ENCODE data around the gene CCSER1. TPM values are rescaled to one million over a fixed set of nuclear protein-coding genes. Genes with fewer than 3 reads are reported as not detected.

Gene CCSER1
- total RNA-seq, 1 donor from 2014 or later, result not detected

DNA sequence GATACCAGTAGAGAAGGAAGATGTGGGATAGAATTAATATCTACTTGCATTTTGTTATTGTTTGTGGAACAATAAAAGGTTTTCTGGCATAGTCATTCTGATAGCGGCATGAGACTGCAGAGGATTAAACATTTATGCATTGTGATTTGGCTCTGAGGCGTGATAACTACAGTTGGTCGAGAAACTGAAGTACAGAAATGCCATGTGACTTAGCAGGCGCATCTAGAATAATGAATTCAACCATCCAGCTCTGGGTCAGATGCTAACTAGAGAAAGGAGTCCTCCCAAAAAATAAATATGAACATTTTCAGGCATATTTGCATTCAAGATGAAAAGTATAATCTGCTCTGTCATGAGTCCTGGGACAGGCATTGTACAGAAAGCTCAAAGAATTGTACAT, 62.8 kb downstream of the CCSER1 start:
- intact Hi-C loops (cut with micrococcal nuclease), result no loop called here

DNA sequence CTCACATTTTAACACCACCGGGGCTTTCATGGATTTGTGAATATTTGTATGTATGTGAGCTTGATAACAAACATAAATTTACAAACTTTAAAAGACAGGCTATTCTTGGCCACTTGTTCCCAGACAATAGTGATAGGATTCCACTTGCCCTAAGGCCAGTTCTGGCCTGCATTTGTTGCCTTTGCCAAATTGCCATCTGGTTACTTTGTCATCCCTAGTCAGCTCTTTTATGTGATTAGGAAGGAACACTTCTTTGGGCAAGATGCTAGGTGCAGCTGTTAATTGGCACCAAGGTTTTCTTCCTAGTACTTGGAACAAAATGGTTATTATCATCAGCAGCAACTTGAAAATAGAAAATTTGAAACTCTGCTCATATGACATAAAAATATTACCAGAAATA, 63.3 kb downstream of the CCSER1 start:
- intact Hi-C loops (cut with micrococcal nuclease), result no loop called here

DNA sequence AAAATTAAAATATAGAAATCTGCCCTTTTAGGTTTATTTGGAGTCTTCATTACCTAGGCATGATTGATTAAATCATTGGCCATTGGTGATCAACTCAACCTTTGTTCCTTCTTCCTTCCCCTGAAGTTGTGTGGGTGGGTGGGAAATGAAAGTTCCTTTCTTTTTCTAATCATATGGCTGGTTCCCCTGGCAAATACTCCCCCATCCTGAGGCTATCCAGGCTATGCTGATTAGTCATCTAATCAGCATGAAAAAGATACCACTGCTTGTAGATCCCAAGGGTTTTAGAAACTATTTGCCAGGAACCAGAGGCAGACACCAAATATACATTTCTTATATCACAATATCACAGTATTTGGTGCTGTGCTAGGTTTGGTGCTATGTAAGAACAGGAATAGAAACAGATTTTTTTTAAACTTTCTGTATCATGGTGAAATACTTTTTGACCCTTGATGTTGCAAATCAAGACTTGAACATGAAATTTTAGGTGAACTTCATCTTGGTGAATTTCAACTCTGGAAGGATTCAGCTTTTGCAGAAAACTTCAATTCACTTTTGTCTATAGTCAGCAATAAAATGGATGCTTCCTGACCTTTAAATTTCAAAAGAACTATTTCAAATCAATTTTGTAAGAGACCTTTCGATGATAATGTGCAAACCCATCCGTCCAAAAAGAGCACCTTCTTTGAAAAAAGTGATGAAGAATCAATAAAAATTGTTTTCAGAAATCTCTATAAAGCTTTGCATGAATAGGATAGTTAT, 71.1 kb downstream of the CCSER1 start:
- intact Hi-C loops (cut with micrococcal nuclease), result no loop called here

DNA sequence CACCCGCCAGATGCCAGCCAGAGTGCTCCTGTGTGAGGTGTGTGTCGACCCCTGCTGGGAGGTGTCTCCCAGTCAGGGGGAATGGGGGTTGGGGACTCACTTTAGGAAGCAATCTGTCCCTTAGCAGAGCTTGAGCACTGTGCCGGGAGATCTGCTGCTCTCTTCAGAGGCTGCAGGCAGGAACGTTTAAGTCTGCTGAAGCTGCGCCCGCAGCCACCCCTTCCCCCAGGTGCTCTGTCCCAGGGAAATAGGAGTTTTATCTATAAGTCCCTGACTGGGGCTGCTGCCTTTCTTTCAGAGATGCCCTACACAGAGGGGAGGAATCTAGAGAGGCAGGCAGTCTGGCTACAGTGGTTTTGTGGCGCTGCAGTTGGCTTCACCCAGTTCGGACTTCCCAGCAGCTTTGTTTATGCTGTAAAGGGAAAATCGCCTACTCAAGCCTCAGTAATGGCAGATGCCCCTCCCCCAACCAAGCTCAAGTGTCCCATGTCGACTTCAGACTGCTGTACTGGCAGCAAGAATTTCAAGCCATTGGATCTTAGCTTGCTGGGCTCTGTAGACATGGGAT, 80.8 kb downstream of the CCSER1 start:
- intact Hi-C loops (cut with micrococcal nuclease), result no loop called here

GRCh38 chr4:90209922-90210321, 82.7 kb downstream of the CCSER1 start:
- intact Hi-C loops (cut with micrococcal nuclease), result no loop called here

- intact Hi-C loops (cut with micrococcal nuclease), result no loop called here
These were observed 84.0 kb downstream of the CCSER1 start for GRCh38 chr4:90211174-90211573.

- intact Hi-C loops (cut with micrococcal nuclease), result no loop called here
These were observed 88.1 kb downstream of the CCSER1 start for GRCh38 chr4:90215286-90215685.

DNA sequence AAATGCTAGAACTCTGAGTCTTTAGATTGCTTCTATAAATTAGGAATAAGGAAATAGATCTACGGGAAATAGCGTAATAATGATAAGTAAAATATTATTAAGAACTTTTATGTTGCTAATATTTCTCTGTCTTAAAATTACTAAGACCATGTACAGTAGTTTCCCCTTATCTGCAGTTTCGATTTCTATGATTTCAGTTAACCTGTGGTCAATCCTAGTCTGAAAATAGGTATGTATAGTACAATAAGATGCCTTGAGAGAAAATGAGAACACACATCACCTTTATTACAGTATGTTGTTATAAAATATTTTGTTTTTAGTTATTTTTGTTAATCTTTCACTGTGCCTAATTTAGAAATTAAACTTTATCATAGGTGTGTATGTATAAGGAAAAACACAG, 92.6 kb downstream of the CCSER1 start:
- intact Hi-C loops (cut with micrococcal nuclease), result no loop called here

DNA sequence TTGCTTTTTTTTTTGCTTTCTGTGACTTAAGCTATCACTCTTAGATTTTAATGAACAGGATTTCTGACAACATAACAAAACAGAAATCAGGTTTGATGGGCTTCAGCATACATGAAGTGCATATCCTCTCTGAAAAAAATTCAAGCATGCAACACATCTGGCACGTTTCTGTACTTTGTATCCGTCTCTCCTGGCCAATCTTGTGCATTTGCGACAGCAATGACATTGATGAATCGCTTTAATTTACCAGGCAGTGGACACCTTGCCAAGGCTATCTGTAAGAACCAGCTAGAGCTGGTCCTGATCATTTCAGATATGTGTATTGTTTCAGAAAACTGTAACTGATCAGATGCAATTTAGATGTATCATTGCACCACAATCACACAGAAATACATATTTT, 93.3 kb downstream of the CCSER1 start:
- intact Hi-C loops (cut with micrococcal nuclease), result no loop called here

GRCh38 chr4:90226734-90227133, 99.5 kb downstream of the CCSER1 start:
- intact Hi-C loops (cut with micrococcal nuclease), result no loop called here

- intact Hi-C loops (cut with micrococcal nuclease), result no loop called here
These were observed 100.0 kb downstream of the CCSER1 start for GRCh38 chr4:90227177-90227576.

DNA sequence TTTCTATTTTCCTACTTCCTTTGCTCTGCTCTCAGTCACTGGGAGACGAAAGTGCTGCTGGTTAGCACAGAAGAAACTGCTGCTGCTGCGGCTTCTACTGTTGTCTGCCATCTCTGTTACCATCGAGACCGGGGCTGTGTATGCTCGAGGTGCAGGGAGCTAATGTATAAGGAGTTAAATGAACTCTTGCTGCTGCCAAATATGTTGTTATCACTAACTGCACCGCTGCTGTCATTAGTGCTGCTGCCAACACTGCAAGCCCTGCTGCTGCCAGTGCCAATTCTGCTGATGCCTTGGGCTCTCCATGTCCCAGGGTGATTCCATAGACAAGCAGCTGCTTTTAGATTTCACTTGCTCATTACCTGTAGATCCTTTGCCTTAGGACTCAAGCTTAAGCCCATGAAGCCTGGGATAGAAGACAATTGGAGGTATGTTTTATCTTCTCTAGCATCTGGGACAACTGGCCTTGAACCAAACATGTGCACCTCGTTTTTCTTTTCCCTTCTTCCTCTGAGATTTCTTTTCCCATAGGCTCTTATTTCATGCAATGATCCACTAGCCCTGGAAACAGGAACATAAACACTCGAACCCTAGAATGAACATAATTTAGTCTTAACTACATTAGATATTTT, 107.8 kb downstream of the CCSER1 start:
- intact Hi-C loops (cut with micrococcal nuclease), result no loop called here

GRCh38 chr4:90237751-90238530, 110.7 kb downstream of the CCSER1 start:
- intact Hi-C loops (cut with micrococcal nuclease), result no loop called here

DNA sequence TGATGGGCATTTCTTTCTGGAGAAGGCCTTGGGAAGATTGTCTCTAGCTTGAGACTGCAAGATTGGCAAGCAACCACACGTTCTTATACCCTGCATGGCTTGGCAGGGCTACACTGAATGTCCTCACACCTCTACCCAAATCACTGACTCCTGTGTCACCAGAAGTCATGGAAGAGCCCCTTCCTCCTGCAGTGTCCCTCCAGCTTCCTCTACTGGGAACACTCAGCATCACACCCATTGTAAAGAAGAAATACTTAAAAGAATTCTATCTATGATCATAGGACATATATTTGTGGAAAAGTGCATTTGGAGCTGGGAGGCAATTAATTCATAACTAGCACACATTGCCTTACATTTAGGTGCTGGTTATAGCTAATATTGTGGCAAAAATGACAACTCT, 113.1 kb downstream of the CCSER1 start:
- intact Hi-C loops (cut with micrococcal nuclease), result no loop called here

- intact Hi-C loops (cut with micrococcal nuclease), result no loop called here
These were observed 113.8 kb downstream of the CCSER1 start for GRCh38 chr4:90241008-90241407.

DNA sequence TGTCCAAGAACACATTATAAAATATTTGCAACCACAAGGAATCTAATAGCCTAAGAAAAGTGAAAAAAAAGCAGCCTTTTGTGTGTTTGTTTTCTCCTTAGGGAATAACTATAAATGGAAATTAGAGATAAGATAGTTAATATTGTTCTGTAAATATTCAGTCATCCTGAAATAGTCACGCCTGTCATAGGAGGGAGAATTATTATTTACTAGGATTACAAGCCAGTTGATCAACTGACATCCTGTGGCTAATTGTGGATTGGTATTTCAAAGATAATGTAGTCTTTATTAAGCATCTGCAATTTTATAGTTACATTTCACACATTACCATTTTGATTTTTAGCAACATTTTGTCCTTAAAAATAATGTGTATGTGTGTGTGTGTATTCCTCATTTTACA, 118.6 kb downstream of the CCSER1 start:
- intact Hi-C loops (cut with micrococcal nuclease), result no loop called here

GRCh38 chr4:90246816-90247215, 119.6 kb downstream of the CCSER1 start:
- intact Hi-C loops (cut with micrococcal nuclease), result no loop called here

DNA sequence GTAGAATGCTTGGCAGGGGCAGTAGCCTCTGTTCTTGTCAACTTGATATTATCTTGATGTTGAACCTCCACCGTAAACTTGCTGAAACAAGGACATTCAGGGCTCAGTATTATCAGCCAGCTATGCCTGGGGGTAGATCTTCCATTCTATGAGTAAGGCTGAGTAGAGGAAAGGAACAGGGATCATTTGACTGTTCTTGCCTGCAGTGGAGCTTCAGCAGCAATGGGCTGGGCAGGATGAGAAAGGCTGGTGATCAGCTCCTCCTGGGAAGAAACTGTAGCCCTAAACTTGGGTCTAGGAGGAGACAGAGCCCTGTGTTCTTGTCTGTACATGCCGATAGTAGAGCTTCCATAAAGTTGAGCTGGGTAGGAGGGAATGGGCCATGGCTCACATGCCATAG, 127.2 kb downstream of the CCSER1 start:
- intact Hi-C loops (cut with micrococcal nuclease), result no loop called here

GRCh38 chr4:90274175-90274574, 147.0 kb downstream of the CCSER1 start:
- intact Hi-C loops (cut with micrococcal nuclease), result no loop called here

DNA sequence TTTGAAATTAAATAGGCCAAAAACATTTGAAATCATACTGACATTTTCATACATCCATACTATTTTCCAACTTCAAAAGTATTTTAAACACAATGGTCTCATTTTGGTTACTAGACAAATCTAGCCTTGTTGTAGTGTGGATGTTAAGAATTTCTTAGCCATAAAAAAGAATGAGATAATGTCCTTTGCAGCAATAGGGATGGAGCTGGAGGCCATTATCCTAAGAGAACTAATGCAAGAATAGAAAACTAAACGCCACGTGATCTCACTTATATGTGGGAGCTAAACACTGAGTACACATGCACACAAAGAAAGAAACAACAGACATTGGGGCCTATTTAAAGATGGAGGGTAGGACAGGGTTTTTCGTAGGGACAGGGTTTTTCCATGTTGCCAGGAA, 153.8 kb downstream of the CCSER1 start:
- intact Hi-C loops (cut with micrococcal nuclease), result no loop called here

DNA sequence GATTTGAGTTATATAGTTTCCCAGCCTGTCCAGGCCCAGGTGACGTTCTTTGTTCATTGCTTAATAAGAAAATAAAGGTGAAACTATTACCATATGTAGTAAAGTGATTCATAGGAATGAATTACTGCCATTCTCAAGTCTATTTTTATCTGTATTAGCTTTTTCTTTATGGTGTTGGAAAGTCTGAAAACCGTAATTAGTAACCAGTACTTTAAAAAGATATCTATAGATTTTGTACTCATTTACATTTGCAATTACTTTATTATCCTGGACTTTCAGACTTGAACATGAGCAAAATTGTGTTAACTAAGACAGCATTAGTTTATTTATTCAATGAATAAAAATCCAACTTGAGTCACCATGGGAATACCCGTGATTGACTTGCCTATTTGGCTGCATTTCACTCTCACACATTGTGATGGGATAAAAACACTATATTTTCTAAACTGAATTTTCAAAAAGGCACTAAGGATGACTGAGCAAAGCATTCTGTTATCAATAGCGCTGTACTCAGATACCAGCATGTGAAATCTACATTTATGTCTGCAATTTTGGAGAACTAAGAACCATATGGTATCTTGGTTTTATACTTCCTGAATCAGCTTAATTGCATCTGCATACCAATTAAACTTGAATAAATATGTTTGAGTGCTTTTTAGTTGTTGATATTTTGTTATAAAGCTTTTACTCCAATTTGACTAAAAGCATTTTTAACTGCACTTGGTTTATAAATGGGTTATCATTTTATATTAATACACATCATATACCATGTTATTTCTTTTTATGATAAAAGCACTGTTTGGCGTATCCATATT, 154.6 kb downstream of the CCSER1 start:
- intact Hi-C loops (cut with micrococcal nuclease), result no loop called here

Measured in T-helper 1 cell treated with Interleukin-12 subunit alpha and Interleukin-12 subunit beta and Interleukin-4 antibody, amounts not matched to agents 30 ng/mL and 1 ng/mL, for 36 hours (primary cell).